ENCODE data around the gene CCDC175. TPM values are rescaled to one million over a fixed set of nuclear protein-coding genes. Genes with fewer than 3 reads are reported as not detected.

CCDC175 gene
- not detected for total RNA-seq
- long read RNA-seq = 0 reads

DNA sequence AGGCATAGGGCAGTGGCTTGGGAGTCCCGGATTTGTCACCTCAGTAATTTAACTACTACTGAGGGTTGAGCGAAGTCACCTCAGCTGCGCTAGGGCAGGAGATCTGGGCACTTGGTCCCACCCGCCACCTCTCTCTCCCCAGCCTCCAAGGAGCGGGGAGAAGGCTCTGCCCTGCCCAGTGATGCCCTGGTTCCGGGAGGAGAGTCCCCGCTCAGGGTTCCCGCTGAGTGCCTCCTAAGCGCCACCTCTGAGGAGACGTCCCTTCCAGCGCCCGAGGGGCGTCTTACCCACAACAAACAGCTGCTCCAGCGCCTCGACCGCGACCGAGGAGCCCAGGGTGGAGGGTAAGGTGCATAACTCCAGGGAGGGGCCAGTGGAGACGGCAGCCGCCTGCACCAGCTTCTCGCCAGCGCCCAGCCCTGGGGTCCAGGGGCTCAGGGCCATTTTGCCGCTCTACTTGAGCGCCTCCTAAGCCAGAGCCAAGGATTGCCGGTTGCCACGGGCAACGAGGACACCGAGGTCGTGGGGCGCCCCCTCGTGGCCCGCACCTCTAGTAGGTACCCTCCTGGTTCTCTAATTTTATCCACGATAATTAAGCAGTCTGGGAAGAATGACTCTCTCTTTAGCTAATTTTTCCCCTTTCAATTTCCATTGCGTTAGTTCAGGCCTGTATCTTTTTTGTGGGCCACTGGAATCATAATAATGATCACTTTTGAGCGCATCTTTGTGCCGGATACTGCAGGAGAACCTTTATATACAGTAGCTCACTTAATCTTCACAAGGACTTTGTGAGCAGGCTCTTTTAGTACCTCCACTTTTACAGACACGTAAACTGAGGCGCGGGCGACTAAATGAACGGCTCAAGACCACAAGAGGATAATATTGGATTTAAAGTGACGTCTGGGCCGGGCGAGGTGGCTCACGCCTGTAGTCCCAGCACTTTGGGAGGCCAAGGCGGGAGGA lies at the start of gene CCDC175:
TSS of gene CCDC175 (minus strand) at position 481 of the 963 bp plus-strand sequence. CDS start at position 444, 37 bp downstream.
- no peak for DNase-seq (ENCODE audit: low spot score)

DNA sequence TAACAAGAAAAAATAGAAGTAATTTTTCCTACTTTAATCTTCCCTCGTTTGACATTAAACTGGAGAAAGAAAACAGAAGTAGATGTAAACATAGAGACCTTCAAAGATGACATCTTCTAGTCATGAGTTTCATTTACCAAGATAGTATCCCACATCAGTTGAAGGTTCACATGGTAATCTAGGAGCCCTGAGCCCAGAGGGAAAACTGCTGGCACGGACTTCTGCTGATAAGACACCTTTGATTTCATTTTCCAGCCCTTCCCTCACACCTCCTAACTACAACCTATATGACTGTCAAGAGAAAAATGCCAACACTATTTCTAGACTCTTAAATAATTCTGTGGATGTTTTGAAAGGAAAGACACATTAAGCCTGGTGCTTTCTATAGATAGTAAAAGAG lies 46.0 kb upstream of the CCDC175 start:
- no peak for DNase-seq (ENCODE audit: low spot score)

DNA sequence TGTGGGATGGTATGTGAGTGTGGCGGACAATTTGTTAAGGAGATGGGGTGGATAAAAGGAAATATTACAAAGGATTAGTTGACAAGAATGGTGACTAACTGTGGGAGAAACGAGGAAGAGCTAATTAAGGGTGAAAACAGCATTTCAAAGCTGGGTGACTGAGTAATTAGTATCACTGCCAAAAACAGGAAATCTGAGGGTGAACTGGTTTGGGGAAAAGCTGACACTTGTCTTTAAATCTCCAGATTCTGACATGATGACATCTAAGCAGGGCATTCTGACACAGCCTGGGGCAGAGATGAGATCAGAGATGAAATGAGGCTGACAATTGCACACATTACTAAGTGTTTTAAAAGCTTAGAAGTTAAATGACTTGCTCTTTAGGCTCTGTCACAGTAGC lies 42.4 kb upstream of the CCDC175 start:
- DNase-seq (ENCODE audit: low spot score) = no peak

DNA sequence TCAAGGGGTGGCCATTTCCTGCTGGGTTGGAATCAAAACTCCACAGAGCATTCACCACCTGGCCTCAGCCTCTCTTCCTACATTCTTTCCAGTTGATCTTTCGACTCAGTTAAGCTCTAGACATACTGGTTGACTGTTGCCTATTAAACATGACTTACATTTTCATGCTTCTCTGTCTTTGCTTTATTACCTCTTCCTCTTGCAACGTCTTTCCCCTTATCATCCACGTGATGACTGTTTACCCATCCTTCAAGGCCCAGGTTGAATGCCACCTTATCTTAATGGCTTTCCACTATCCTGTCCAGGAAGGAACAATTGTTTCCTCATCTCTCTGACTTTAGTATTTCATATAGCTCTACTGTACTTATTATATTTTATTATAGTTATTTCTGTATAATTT lies 24.4 kb upstream of the CCDC175 start:
- DNase-seq (ENCODE audit: low spot score) = no peak

DNA sequence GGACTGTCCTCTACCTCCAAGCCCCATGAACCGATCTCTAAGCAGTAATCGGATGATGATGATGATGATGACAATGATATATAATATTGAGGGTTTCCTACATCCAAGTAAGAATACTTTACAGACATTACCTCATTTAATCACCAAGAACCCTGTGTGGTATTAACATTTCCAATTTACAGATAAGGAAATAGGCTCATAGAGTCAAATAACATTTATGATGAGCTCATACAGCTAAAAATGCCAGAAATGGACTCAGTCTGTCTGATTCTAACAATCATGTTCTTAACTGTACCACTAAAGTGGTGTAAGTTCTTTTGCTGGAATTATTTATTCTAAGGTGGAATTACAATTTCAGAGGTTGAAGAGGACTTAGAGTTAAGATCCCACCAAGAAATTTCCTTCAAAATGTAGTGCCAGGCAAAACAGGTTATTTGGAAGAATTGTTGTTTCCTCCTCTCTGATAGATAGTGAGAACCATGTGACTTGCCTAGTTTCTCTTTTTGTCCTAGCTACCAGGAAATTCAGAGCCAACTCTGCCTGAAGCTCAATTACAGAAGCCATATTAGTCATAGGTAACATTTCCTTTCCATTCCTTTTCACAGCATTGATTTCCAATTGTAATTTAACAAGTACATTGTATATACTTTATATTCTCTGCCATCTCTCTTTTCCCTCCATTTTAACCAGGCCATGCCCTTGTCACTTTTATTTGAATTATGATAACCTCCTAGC lies 23.8 kb upstream of the CCDC175 start:
- DNase-seq (ENCODE audit: low spot score) = no peak

DNA sequence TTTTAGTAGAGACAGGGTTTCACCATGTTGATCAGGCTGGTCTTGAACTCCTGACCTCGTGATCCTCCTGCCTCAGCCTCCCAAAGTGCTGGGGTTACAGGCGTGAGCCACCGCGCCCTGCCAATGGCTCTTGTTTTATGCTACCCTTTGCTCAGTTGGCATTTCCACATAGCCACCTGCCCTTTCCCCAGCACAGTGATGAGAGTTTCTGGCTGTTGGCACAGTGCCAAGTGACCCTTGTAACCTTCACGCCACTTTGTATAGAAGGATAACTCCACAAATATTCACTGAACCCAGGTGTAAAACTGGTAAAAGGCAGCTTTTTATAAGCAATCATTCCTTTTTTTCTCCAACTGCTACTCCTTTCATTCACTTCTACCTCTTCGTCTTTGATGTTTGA lies 18.5 kb upstream of the CCDC175 start:
- DNase-seq (ENCODE audit: low spot score) = no peak

DNA sequence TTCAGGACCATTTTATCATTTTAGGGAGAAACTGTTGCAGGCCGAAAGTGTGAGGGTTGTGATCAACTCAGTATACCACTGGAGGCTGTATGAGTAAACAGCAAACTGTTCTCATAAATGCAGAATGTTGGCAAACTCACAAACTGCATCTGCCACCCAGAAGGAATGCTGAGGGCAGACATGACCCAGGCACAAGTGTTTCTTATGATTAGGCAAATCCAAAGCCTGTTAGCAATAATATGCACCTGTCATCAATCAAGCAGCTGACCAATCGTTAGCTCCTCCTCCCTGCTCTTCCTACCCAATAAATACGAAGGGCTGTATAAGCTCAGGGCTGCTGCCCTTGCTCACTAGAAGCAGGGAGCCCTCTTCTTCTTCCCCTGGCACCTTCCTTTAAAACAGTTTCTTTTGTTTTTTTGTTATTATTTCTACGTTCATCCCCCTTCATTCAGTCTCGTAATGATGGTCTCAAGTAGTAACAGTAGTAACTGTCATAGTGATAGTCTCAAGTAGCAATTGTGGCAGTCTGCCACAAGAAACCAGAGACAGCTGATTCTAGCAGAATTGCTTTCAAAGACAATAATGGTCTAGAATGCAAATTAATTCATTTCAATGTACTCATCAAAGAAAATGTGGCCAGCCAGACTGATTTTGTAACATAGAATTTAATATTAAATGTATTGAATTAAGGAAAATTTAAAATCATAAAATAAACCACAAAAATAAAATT lies 15.2 kb upstream of the CCDC175 start:
- no peak for DNase-seq (ENCODE audit: low spot score)

DNA sequence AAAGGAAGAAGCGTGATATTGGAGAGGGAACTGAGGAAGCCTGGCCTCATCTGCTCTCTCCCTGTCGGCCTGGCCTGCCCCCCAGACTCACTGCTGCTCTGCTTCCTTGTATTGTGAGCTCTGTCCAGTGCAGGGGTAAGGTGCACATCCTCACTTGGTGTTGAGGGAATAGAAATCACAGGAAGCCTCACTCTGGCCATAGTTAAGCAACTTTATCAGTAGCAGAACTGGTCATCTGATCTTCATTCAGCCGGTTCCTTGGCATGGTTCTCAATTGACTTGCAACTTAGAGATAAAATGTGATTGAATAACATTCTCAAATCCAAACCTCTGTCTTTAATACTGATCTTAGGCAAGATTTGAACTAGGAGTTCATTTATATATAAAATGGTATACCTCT lies 11.5 kb upstream of the CCDC175 start:
- no peak for DNase-seq (ENCODE audit: low spot score)

DNA sequence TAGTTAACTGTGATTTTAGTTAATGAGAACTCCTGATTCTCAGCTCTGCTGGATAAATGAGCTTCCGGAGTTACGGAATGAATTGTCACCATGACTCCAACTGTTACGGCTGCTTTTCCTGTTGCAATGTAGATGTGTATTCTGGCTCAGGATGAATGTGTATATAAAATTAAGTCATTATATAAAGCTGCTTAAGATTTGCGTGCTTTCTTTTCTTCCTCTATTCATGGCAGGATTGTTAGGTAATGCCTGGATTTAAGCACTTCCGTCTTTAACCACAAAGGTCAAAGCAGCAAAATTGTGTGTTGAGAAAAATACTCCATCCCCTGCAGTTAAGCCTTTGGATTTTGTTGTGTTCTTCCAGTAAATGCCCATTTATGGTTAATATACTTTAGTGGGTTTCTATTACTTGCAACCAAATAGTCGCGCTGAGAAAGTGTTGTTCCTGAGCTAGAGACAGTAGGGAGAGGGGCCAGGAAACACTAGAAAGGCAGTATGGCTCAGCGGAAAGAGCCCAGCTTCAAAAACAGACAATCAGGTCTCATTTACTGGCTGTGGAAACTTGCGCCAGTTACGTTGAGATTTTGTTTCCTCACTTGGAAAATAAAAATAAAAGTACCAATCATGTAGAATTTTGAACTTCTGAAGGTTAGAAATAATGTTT lies 9.4 kb upstream of the CCDC175 start:
- DNase-seq (ENCODE audit: low spot score) = no peak

DNA sequence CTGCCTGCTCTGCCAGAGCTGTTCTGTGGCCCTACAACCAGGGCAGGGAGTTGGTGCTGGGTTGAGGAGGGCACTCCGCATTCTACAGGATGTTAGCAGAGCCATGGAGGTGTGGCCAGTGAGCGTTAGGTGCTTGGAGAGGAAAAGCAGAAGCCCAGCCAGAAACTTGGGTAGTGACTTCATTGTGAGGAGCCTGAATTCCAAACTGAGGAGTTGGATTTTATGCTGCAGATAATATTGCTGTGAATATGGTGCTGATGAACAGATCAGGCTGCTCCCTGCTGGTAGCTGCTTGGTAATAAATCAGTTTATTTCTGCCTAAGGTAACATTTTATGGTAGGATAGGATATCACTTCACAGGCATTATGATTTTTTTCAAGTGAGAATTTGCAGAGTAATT lies 7.1 kb upstream of the CCDC175 start:
- DNase-seq (ENCODE audit: low spot score) = no peak

DNA sequence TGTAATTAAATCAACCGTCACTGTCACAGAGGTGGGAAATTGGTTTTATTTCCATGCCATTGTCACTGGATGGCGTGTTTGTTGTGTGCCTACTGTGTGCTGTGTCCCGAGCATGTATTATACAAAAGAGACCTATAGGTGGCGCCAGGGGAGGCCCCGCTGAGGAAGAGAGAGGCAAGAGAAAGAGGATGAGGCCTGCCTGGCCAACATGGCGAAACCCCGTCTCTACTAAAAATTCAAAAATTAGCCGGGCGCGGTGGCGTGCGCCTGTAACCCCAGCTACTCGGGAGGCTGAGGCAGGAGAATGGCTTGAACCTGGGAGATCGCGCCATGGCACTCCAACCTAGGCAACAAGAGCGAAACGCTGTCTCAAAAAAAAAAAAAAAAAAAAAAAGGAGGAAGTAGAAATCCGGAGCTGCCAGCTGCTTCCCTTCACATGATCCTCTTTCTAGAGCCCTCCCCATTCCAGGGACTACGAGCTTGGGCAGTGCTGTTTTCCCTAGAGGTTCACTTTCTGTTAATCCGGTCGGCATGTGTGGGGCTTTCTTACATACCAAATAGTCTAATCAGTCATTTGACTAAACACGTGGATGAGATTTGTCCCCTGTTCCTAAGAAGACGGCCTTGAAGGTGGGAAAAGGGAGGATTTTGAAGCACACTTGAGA lies 6.4 kb upstream of the CCDC175 start:
- DNase-seq (ENCODE audit: low spot score) = no peak

DNA sequence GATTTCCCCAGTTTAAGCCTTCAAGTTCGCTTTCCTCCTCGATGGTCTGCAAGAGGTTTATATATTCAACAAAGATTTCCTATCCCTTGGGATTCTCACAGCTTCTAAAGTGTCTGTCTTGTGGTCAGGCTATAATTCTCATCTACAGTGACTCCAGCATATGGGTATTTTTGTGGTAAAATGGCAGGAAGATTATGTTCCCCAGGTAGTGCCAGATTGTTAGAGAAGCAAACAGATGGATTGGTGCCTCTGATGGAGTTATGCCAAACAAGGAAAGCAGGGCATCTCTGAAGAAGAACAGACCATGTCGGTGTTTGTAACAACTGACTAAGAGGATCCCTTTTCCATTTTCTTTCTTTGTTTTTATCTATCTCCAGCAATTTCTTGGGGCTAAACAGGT lies 5.5 kb upstream of the CCDC175 start:
- DNase-seq (ENCODE audit: low spot score) = no peak

DNA sequence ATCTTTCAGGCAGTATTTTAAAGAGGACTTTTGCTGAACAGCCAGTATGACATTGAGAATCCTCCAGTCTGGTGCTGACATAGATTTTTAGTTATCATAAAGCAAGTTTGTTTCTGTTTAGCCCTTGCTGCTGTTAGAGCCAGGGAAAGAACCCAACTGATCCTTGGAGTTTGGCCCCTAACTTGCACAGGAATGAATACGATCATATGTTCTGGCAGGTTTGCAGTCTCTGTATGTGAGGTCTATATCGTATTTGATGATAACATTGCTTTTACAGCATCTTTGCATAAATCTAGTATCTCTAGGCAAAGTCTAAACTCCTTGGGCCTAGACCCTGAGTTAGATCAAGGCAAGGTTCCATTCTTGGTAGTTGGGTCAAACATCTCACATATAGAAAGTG lies 4.3 kb upstream of the CCDC175 start:
- no peak for DNase-seq (ENCODE audit: low spot score)

DNA sequence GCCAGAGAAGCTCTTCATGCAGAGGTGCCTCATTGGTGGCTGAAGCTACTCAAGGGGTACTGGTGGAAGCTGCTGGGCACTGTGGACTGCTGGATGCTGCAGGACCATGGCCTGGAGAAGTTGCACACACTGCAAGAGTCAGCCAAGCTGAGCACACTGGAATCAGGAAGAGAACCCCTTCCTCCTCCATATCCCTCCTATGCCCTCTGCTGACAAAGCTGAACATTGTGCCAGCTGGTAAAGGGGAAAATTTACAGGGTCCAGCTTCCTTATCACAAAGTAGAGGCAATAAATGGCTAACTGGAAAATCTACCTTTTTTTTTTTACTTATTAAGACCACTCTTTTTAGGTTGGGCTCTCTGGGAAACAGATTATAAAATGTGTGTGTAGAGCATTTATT lies 6.5 kb downstream of the CCDC175 start:
- no peak for DNase-seq (ENCODE audit: low spot score)

DNA sequence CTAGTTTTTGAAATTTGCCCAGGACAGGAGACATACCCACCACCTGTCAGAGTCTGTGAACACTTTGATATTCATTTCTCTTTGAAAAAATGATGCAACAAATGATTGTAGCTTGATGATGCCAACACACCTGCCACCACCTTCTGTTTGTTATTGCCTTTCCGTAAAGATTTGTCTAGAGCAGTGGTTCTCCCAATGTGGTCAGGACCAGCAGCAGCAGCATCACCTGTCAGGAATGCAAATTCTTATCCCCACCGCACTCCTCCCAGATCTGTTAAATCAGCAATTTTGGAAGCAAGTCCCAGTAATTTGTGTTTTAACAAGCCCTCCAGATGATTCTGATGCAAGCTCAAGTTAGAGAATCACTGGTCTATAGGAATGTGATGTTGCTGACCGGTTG lies 9.9 kb downstream of the CCDC175 start:
- no peak for DNase-seq (ENCODE audit: low spot score)

DNA sequence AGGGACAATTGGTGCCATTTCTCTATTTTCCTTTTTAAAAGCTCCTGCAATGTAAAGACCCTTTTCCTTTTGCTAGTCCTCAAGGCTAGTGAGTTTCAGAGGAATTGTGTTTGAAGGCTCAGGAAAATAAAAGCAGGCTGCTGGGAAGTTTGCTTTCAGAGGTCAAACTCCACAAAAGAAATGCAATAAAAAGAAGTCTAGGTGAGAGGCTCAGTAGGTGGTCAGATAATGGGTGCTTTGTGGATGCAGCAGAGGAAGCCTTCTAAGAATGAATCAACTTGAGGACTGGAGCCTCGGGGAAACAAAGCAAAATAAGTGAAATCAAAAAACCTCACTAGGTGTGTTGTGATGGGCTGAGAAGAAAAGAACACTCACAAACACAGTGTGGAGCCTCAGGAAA lies 10.3 kb downstream of the CCDC175 start:
- DNase-seq (ENCODE audit: low spot score) = no peak

DNA sequence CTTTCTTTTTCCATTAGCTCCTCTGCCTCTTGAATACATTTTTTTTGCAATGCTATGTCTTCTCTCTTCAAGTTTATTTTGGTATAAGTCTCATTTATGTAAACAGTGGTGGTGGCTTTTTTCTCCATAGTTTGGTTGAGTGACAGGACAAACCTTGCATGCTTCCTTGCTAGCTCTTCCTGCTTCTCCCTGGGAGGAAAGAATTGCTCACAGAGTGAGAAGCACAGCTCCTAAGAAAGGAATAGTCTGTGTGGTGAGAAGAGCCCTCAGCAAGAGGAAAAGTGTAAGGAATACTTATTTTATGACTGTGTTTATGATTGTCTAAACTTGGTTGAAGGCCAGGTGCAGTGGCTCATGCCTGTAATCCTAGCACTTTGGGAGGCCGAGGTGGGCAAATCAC lies 11.5 kb downstream of the CCDC175 start:
- DNase-seq (ENCODE audit: low spot score) = no peak

DNA sequence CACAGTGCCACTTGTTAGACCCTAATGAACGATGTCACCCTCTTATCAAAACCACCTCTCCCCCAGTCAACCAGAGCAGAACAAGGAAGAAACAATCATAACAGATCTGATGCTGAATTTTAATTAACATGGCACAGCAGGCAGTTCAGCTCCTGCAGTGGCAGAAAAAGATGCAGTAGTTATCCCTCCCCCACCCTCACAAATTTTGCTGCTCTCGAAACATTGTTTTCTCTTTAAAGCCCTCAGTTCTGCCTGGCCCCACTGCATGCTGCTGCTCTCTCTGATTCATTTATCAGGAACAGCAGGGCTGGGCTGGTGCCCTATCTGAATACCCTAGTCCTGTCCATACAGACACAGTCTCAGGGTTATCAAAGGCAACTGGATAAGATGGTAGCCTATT lies 12.2 kb downstream of the CCDC175 start:
- DNase-seq (ENCODE audit: low spot score) = no peak

DNA sequence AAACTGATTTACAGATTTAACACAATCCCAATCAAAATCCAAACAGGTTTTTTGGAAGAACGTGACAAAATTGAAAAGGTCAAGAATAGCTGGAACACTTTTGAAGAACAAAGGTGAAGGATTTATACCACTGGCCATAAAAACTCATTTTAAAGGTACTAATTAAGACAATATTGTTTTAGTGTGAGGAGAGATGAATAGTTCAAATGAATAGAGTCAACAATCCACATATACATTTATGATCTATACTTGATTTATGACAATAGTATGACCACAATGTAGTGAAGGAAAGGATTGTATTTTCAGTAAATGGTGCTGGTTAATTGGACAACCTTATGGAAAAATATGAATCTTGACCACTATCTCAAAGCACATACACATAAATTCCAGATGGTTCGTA lies 29.3 kb downstream of the CCDC175 start:
- no peak for DNase-seq (ENCODE audit: low spot score)

DNA sequence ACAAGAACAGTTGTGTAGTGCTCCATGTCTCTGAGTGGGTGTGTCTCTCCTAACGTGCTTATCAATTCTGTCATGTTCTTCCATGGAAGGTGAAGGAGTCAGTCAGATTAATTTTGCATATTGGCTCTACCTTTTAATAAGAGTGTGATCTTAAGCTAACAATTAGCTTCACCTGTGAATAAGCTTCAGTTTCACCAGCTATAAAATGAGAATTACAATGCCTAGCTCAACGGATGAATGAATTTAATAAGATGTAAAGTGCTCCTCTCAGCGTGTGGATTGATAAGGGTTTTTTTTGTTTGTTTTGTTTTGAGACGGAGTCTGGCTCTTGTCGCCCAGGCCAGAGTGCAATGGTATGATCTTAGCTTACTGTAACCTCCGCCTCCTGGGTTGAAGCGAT lies 32.7 kb downstream of the CCDC175 start:
- DNase-seq (ENCODE audit: low spot score) = no peak

DNA sequence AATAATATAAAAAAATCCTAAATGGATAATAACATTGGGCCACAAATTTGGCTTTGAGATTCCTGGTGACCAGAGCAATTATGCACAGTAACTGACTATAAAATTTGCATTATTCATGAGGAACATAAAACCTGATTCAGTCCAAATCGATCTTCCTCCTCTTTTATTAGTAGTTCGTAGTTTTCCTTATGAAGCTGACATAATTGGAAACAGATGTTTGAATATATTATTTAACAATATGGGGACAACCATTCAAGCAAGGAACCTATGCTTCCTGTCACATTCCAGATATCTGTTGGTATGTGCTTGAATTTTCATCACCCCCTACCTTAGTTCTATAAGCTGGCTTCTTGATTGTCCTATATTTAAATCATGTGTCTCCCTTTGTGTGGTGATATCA lies 34.9 kb downstream of the CCDC175 start:
- no peak for DNase-seq (ENCODE audit: low spot score)
